Skin epidermis (tissue), 12 donors: ENCODE data around the gene DLX4.

ENCODE experiments used
- H3K27ac ChIP-seq, 21 experiments: fragments of 200-600 bp; sonication (generic) in 11 of 21; one replicate each; pipeline ENCODE4 v1.5.0; 2020; ENCODE audit warnings: mild to moderate bottlenecking in 3 of 21, inconsistent platforms in 2 of 21, moderate library complexity in 2 of 21
- H3K4me3 ChIP-seq, 7 experiments: fragments of 200-600 bp; sonication (generic) in 2 of 7; one replicate each; pipeline ENCODE4 v1.5.0; 2020; ENCODE audit warnings: inconsistent platforms in 2 of 7, mild to moderate bottlenecking in 2 of 7, moderate library complexity in 1 of 7

The DLX4 gene

DNA sequence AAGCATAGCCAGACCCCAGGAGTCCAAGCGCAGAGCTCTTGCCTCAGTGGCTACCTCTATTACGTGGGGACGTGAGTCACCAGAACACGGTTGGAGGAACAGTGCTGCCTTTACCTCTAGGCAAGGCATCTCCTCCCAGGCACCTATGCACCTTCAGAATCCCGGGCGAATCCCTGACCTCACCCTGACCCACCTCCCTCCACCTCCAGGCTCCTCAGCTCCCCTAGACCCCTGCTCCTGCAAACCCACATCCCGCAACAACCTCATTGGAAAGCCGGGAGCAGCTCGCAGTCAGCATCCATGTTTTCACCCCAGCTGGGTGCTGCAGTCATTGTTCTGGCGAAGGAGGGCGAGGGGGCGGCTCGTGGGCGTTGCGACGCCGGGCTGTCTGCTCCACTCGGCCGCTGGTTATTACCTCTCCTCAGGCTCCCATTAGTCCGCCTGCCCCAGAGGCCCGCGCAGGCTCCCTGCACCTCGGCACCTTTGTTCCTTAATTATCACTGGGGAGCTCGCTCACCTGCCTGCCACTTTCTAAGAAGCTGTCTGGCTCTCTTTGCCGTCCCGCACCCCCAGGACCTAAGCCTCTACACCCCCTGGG lies 24.6 kb upstream of the DLX4 start:
- no peak overlapping the region for H3K4me3 ChIP-seq
- H3K27ac ChIP-seq = no peak overlapping the region

DNA sequence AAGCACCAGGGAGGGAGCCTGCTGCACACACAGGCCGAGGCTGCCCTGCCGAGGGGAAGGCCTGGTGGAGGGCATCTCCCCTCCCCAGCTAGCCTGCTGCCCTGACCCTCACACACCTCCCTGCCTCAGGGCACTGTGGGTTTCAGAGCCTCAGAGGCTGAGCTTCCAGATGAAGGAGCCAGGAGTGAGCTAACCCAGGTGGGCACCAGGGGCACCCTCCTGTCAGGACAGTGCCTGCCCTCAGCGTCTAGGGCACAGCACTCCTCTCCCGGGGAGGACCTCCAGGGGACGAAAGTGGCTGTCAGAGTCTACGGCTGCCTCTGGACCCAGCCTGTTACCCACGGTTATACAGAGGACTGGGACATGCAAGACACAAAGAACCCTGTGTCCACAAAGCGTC lies 22.8 kb upstream of the DLX4 start:
- Histone ChIP-seq H3K4me3 (no peak overlapping the region), H3K27ac (no peak overlapping the region)

DNA sequence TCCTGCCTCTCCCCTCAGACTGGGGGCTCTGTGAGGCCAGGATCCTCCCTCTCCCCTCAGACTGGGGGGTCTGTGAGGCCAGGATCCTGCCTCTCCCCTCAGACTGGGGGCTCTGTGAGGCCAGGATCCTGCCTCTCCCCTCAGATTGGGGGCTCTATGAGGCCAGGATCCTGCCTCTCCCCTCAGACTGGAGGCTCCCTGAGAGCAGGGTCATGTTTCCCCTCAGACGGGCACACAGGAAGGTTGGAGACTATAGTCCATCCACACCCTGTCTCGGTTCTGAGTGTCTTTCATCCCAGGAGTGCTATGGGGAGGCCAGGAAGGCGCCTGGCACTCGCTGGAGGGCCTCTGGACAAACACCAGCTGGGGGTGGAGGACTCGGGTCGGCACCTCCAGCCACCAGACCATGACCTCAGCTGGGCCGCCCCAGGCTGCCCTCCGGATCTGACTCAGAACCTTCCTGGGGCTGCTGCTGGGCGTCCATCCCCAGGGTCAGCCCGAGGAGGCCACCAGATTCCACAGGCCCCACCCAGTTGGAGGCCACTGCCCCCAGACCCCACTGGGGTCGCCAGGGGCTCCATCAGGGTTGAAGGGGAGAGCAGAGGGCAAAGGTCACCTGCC lies 21.9 kb upstream of the DLX4 start:
- Histone ChIP-seq H3K27ac (no peak overlapping the region), H3K4me3 (no peak overlapping the region)

DNA sequence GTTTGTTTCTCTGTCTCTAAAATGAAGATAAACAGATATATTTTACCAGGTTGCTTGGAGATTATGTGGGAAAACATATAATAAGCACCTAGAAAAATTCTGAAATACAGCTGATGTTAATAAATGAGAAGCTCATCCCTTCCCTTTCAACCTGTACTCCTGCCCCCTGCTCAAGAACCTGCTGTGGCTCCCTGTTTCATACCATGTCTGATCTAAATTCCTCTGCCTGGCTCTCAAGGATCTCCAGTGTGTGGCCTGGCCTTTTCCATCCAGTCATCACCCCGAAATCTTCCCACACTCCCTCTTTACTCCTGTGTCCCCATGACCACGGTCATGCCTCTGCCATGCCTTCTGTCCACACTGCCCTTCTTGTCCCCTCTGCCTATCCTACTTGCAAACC lies 19.4 kb upstream of the DLX4 start:
- H3K4me3 ChIP-seq = no peak overlapping the region
- H3K27ac ChIP-seq = no peak overlapping the region

DNA sequence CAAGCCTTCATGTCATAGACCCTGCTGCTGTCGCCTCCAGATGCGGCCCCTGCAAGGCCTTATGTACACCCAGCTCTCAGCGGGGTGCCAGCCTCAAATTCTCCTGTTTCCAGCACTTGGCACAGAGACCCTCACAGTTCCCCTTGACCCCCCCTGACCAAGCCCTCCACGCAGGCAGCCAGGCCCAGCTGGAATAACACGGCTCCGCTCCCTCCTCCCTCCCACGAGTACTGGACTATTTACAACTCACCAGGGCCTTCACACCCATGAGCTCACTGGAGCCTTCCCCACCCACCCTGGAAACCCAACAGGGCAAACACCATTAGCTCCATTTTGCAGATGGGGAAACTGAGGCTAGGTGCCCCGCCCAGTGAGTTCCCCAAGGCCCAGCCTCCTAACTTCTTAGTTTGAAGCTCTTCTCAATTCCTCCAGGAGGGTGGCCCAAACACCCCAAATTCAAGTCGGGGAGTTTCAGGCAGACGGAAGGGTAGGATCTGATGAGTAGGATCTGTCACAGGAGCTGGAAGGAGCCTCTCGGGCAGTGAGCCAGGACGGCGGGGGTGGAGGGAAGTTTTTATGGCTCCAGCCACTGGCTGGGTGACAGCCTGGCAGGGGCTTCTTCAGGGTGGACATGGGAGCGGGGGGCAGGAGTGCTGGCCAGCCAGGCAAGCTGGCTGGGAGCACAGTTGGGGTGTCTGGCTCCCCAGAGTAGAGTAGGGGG lies 17.5 kb upstream of the DLX4 start:
- no peak overlapping the region for H3K4me3 ChIP-seq

DNA sequence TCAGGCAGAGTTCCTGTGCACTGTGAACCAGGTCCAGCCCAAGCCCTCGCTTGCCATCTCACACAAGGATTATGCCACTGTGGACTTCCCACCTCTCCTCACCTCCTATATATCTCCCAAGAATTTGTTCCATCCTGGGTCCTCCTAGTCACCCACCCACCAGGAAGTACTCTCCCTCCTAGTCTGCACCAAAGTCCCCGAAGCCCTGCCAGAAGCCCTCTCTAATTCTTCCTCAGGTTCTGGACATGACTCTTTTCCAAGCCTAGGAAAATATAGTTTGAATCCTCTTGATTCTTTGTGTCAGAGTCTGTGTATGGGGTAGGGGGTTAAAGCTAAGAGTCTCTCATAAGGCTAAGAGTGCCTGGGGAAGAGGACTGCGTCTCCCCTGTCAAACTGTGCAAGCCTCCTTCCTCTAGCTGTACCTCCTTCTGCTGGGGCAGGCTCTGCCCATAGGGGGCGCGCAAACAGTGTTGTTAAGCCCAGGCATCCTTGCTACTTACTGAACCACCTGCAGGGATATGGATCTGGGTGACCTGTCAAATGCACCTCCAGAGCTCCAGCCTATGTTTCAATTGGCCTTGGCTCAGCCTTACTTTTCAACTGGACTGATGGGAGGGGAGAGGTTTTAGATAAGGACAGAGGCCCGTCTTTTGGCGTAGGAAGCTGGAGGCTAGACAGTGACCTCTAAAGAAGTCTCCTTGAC lies 16.6 kb upstream of the DLX4 start:
- Histone ChIP-seq H3K27ac (no peak overlapping the region), H3K4me3 (no peak overlapping the region)

More for the DNA sequence above, 17.5 kb upstream of the DLX4 start:
- H3K27ac ChIP-seq = no peak overlapping the region

DNA sequence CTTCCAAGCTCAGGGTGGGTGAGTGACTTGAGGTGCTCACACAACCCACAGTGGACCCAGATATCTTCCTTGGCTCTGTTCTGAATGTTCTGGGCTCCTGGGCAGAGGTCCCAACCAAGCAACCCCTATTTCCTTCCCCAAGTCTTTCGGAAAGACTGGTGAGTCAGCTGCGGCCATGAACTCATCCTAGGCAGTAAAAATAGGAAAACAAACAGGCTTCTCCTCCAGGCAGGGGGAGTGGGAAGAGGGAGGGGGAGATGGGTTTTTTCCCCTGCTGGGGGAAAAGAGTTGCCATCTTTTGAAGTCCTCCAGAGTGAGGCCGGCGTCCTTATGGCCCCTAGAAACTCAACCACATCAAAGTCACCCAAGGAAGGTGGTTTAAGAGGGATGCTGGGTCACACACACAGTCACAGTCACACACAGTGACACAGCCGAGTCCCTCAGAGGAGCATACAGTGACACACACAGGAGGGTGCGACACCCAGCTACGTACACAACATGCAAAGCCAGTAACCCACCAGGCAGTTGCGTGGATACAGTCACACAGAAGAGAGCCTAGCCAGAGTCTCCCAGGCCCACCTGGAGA lies 16.0 kb upstream of the DLX4 start:
- no peak overlapping the region for H3K27ac ChIP-seq
- H3K4me3 ChIP-seq = no peak overlapping the region

DNA sequence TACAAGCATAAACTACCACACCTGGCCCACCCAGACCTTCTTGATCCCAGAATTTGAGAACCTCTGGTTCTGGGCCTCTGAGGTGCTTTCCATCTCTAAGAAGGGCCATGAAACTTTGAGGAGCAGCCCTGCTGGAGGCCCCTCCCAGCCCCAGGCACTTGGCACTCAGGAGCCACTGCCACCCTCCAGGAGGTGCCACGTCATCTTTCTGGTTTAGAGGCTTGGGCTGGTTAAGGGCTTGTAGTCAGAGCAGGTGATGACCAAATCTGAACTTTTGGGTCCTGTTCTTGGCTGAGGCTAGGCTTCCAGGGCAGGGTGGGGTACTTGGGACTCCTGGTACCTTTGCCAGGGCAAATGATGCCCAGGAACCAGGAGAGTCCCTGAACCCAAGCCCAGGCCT lies 13.8 kb upstream of the DLX4 start:
- no peak overlapping the region for H3K27ac ChIP-seq
- H3K4me3 ChIP-seq = no peak overlapping the region

DNA sequence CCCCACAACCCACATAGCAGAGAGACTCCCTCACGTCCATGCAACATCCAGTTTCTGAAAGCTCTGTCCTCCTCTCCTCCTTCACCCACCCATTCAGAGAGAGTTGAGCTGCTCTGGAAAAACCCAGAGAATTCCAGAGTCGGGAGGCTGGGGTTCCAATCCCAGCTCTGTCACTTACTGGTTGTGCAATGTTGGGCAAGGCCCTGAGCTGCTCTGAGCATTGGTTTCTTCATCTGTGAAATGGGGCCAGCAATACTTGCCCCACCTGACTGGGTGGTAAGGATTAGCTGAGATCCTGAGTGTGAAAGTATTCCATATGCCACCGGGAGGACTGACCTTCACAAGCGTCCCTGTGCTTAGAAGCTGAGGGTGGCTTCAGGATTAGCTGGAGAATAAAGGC lies 12.2 kb upstream of the DLX4 start:
- Histone ChIP-seq H3K27ac (no peak overlapping the region), H3K4me3 (no peak overlapping the region)

DNA sequence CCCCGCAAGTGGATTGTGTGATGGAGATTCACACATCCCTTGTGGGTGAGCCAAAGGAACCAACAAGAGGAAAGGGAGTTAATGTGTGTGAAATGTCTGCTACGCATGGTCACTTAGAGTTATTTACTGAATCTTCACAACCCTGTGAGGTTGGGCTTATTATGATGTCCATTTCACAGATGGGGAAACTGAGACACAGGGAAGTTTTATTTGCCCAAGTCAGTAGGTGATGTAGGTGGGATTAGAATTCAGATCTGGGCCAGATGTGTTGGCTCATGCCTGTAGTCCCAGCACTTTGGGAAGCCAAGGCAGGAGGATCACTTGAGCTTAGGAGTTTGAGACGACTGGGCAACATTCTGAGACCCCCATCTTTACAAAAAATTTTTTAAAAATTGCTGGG lies 11.6 kb upstream of the DLX4 start:
- no peak overlapping the region for H3K27ac ChIP-seq
- no peak overlapping the region for H3K4me3 ChIP-seq

DNA sequence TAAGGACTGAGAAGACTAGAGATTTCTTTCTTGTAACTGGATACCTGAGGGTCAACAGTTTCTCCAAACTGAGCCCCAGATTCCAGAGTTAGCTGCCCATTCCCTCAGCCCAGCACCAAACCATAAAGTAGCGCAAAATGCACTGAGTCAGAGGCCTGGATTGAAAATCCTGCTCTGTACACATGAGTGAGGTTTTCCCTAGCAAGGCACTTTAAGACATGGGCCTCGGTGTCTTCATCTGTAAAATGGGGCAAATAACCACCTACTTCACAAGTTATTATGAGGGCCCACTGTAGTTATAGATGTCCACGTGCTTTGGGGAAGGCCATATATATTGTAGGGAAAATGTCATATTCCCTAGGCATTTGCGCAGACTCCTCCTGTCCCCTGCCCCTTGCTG lies 10.3 kb upstream of the DLX4 start:
- H3K27ac ChIP-seq = peak overlapping the region in 3 of 21 experiments; percentile 5 to 38 (median 7)
- no peak overlapping the region for H3K4me3 ChIP-seq

DNA sequence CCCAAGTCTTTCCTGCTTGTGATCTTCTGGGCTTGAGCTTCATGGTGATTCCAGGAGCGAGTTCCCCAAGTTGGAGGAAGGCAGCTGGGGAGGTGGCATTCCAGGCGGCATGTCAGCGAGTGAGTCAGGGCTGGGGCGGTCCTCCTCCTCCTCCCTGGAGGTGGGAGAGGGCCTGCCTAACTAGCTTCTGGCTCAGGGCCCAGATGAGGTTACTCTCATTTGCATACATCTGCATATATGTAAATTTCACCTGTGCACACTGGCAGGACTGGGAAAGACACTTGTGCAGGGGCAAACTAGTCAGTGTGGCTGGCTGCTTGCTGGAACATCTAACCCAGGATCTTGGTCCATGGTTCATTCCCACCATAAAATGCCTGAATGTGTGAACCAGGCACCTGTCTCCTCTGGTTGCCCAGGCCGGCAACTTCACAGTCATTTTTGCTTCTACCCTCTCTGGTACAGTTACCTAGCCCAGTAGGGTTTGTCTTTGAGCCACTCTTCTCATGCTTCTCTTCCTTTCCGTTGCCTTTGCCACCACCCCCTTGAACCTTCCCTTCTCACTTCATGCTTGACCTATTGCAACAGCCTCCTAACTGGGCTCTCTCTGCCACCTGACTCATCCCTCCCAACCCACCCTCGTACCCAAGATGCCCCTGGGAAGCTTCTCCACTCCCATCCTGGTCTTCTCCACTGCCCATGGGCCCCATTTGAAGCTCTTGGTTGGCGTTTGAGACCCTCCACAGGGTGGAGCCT lies 9.6 kb upstream of the DLX4 start:
- Histone ChIP-seq H3K4me3 (no peak overlapping the region), H3K27ac (peak overlapping the region in 3 of 21 experiments; percentile 5 to 38 (median 7))

DNA sequence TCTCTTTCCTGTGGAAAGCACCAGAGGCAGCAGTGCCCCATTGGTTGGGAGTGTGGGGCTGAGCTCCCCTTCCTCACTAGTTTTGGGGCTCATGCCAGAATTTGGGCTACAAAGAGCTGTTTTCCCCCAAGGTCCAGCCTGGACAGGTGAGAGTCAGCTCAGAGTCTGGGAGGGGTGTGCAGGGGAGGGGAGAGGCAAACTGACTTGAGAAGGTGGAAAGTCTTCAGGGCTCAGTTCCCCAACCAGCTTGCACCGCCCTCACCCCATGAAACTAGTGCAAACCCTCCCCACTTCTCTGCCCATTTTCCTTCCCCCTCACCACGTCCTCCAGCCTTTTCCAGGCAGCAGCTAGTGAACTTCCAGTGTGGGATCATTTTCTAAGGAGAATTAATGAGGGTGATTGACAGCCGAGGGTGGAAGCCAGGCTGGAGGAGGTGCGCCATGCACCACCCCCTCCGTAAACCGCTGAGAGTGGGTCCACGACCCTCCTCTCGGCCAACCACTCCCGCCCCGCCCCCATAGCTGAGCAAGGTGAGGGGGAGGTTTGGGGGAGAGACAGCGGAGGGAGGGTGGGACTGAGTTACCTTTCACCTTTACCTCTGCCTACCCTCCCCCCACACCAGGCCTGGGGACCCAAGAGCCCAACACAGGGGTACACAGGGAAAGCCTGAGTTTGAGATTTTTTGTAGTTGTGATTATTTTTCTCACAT lies 6.2 kb upstream of the DLX4 start:
- Histone ChIP-seq H3K4me3 (no peak overlapping the region), H3K27ac (no peak overlapping the region)

DNA sequence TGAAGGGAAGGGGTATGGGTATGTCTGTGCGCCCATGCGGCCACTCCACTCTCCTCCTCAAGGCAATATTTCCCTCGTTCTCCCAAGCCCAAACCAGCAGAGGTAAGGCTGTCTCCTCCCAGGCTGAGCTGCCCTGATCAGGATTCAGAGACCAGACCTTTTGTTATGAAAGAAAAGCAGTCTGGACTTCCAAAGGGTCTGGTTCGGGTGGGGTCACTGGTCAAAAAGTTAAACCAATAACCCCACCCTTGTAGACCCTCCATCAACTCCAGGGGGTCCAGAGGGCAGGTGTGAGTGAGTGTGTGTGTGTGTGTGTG lies 5.7 kb upstream of the DLX4 start:
- Histone ChIP-seq H3K4me3 (no peak overlapping the region), H3K27ac (no peak overlapping the region)

DNA sequence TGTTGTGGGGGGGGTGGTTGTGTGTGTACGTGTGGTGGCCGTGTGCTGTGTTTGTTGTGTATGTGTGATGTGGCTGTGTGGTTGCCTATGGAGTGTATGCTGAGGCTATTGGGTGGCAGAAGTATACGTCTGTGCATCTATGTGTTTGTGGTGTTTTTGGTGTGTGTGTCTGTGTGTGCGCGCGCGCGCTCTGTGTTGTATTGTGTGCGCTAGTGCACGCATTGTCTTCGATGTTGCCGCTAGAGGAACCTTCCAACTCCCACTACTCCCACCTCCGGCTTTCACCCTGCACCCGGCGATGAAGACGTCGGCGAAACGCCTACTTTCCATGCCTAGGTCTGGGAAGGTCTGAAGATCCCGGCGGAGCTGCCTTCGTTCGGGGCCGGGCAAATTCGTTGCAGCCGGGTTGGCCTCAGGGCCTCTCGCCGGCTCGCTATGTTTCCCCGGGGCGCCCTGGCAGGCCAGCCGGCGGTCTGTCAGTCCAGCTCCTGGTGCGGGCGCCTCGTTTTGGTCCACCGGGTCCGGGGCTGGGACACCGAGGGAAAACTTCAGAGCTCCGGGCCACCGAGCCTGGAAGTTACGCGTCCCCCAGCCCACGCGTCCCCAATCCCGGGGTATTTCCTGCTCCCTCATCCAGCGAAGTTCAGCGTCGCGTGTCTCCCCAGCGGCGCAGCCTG lies 5.2 kb upstream of the DLX4 start:
- Histone ChIP-seq H3K27ac (no peak overlapping the region), H3K4me3 (no peak overlapping the region)

DNA sequence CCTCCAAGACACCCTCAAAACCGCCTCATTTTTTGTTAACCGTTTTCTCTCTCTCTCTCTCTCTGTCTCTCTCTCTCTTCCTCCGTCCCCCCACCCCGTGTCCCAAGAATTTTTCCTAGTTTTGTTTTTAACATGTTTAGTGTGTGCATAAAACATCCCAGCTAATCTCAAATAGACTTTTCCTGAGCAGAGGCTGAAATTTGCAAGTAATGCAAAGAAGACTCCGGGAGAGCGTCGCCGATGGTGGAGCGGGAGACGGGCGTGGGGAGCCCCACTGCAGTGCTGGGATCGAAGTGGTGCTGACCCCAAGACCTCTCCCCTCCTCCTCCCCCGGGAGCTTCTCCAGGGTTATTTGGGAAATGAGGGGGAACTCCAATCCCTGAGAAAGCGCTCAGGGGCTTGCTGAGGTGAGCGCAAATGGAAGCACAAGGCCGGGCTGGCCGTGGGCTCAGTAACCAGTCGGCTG lies 4.7 kb upstream of the DLX4 start:
- no peak overlapping the region for H3K27ac ChIP-seq
- no peak overlapping the region for H3K4me3 ChIP-seq

DNA sequence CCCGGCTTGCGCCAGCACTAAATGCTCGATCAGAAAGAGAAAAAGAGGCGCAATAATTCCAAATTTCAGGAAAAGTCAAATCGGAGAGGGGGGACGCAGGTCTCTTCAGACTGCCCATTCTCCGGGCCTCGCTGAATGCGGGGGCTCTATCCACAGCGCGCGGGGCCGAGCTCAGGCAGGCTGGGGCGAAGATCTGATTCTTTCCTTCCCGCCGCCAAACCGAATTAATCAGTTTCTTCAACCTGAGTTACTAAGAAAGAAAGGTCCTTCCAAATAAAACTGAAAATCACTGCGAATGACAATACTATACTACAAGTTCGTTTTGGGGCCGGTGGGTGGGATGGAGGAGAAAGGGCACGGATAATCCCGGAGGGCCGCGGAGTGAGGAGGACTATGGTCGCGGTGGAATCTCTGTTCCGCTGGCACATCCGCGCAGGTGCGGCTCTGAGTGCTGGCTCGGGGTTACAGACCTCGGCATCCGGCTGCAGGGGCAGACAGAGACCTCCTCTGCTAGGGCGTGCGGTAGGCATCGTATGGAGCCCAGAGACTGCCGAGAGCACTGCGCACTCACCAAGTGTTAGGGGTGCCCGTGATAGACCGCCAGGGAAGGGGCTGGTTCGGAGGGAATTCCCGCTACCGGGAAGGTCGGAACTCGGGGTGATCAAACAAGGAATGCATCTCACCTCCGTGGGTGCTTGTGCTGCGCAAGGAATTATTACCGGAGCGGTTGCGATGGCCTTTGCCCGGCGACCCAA lies 4.0 kb upstream of the DLX4 start:
- no peak overlapping the region for H3K4me3 ChIP-seq
- H3K27ac ChIP-seq = no peak overlapping the region

DNA sequence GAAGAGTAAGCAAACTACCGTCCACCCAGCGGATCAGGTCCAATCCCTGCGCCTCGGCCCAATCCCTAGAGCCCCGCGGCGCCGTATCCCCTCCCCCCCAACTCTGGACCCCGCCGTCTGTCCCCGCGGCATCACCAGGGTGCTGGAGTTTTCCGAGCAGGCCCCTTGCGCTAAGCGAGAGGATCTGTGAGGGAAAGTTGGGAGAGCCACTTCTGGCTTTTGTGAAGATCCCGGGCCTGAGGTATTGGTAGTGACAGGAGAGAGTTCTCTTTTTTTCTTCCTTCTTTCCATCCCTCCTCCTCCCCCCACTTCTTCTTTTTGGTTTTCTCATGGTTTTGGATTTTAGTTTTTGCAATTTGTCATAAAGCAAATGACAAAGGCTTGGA lies 3.5 kb upstream of the DLX4 start:
- no peak overlapping the region for H3K4me3 ChIP-seq
- H3K27ac ChIP-seq = no peak overlapping the region
